HG03025 (cell line): ENCODE data around the gene SLAMF6.

Source experiments
- ATAC-seq: cut with Tn5 transposase; IDR thresholded peaks from one replicate; pipeline ENCODE4 v1.9.1; 2021; ENCODE audit warnings: mild to moderate bottlenecking, moderate library complexity; ENCODE audit not compliant: unreplicated experiment, low FRiP score

The SLAMF6 gene

DNA sequence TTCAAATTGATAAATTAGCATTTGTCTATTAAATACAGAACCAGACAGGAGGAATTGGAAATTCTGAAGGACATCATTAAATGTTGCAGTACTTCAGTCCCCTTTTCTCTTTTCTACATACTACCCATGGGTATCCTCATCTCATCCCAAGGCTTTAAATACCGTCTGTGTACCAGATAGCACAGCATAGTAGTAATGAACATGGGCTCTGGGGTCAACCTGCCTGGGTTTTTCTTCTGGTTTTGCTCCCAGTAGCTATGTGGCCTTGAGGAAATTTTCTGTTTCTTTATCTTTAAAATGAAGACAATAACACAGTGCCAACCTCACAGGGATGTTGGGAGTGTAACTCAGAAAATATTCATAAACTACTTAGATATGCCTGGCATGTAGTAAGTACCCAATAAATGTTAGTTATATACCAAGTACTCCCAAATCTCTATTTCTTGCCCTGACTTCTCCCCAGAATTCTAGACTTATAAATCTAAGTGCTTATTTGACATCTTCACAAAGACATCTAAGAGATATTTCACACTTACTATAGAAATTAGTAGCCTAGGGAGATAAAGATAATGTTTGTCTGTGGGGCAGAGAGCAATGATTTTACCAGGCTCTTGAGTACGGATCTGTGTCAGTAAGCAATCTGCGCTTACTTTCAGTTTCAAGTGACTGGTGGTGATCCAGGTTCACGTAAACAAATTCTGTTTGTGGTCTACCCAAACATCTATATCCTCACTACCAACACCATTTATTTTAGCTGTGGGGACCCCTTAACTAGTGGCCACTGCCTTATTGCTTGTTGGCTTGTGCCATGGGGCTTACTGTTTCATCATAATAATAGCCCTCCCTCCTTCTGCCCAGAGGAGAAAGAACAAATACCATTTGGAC lies 85.4 kb downstream of the SLAMF6 start:
- no peak for ATAC-seq

- ATAC-seq = no peak
Measured at GRCh38 chr1:160436966-160437365, 86.1 kb downstream of the SLAMF6 start.
